ENCODE data around the gene CMTM4.
A peak's percentile ranks its signal among the peaks of the same experiment; 100 is the strongest.
"Not testable (repeated sequence)": the region's sequence is repeated elsewhere in the genome, so short reads cannot be mapped to it uniquely, and the experiment has no call there.

Gene CMTM4

DNA sequence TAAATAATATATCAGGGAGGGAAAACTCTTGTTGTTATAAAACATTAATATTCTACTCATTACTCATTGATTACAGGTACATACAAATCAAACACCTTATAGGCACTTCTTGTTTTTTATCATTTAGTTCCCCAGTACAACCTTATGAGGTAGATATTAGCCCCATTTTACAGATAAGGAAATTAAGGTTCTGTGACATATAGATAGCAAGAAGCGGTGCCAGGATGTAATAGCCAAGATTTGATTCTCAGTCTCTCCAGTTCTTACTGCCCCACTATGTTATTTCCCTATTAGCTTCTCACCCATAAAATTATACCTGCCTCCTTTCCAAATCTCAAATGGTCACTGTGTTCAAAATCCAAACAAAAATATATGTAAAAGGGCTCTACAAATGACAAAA lies 55.2 kb downstream of the CMTM4 start:
- DNase-seq (ENCODE audit: low read depth), result no peak

DNA sequence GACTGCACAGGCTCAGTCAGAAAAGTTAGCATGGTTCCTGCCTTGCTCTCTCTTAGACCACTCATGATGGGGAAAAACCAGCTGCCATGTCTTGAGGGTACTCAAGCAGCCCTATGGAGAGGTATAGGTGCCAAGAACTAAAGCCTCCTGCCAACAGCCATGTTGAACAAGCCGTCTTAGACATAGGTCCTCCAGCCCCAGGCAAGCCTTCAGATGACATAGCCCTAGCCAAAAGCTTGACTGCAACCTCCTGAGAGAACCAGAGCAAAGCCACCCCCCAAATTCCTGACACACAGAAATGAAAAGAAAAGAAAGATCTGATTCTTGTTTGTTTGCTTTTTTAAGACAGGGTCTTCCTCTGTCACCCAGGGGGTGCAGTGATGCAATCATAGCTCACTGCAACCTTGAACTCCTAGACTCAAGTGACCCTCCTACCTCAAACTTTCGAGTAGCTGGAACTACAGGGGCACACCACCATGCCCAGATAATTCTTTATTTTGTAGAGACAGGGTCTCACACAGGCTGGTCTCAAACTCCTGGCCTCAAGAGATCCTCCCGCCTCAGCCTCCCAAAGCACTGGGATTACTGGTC lies 55.7 kb downstream of the CMTM4 start:
- DNase-seq (ENCODE audit: low read depth), result no peak

DNA sequence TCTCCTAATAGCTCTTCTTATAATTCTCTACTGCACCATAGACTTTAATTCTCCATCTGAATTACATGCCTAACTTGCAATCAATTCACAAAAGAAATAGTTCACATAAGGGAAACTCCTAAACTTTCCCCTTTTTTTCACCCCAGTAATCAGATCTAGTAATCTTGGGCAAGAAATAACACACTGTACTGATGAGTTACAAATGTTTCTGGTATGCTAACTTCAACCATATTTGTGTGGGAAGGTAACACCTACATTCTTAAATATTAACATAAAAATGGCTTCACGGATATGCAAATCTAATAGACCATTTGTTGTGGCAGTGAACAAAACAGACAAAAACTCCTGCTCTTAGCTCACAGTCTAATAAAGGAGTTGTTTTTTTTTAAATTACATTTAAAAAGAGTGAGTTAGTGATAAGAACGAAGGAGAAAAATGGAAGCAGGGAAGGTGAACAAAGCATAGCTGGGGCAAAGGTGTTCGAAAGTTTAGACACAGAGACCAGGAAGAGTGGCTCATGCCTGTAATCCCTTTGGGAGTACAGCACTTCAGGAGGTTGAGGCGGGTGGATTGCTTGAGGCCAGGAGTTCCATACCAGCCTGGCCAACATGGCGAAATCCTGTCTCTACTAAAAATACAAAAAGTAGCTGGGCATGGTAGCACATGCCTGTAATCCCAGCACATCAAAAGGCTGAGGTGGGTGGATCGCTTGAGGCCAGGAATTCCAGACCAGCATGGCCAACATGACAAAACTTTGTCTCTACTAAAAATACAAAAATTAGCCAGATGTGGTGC lies 57.3 kb downstream of the CMTM4 start:
- no peak for DNase-seq (ENCODE audit: low read depth)

DNA sequence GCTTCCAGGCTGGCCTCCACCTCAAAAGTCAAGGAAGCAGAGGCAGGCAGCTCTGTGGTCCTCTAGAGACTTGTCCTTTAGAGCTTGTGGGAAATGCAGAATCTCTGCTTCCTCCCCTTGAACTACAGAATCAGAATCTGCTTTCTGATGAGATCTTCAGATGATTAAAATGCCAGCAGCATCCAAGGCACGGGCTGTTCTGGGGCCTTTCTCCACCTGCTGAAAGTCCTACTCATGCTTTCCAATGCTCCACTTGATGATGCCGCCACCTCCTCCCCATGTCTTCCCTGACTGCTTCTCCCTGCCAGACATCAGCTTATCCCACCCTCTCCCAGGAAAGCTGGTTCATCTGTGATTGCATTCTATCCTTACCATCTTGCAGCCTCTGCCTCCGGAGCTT lies 58.7 kb downstream of the CMTM4 start:
- DNase-seq (ENCODE audit: low read depth), result no peak

DNA sequence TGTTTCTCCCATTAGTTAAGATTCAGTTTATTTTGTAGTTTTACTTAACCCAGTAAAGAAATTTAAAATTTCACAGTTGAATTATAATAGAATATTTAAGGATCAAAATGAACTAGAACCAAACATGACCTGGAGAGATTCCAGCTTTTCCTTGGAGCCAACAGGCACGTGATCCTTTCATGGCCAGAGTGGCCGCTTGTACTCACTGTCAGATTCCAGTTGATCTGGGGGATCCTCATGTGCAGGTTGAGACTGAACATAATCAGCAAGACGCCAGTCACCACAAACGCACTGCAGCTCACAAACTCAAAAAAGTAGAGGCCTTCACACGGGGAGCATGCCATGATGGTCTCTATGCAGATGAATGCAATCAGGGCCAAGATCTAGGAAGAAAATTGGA lies 60.3 kb downstream of the CMTM4 start:
- DNase-seq (ENCODE audit: low read depth), result no peak

DNA sequence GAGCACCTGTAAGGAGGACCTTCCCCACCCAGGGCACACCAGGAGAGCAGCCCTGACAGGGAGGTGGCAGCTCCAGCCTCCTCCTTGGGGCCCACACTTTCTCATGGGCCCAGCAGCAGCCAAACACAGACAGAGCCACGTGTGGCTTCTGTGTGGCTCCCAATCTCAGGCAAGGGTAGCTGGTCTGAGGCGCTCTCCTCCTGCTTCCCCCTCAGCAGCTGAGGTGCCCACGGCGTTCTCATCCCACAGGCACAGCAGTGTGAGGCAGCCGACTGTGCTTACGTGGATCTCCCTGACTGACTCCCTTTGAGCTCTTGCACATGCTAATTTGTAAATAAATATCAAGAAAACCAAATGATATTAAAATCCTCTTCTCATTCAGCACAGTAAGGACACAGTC lies 61.1 kb downstream of the CMTM4 start:
- no peak for DNase-seq (ENCODE audit: low read depth)

DNA sequence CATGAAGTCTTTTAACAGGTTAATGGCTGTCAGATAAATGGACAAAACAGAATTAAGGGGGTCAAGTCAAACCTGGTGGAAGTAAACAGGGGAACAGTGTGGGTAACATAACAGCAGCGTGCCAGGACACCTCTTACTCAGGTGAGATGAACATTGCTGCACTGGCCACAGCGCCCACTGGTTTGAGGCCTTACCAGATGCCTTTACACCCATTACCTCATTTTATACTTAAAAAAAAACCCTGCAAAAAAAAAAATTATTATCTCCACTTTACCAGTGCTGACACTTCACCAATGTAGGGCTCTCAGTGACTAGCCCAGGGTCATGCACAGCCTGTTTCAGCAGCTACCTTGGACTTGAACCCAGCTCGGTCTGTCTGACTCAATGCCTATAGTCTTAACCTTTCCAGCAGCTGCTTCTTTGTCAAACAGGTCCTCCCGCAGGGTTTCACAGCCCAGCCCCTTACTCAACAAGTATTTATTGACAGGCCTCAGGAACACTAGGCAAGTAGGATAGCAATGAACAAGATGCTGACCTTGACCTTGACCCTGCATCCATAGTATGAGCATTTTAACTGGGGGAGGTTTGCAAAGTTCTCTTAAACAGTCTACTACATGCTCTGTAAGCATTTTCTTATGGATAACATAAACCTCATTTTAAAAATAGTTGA lies 61.9 kb downstream of the CMTM4 start:
- DNase-seq (ENCODE audit: low read depth), result no peak

DNA sequence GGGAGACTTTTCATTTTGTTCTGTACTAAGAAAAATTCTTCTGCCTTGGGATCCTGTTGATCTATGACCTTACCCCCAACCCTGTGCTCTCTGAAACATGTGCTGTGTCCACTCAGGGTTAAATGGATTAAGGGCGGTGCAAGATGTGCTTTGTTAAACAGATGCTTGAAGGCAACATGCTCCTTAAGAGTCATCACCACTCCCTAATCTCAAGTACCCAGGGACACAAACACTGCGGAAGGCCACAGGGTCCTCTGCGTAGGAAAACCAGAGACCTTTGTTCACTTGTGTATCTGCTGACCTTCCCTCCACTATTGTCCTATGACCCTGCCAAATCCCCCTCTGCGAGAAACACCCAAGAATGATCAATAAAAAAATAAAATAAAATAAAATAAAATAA lies 65.0 kb downstream of the CMTM4 start:
- not testable (repeated sequence) for DNase-seq (ENCODE audit: low read depth)

DNA sequence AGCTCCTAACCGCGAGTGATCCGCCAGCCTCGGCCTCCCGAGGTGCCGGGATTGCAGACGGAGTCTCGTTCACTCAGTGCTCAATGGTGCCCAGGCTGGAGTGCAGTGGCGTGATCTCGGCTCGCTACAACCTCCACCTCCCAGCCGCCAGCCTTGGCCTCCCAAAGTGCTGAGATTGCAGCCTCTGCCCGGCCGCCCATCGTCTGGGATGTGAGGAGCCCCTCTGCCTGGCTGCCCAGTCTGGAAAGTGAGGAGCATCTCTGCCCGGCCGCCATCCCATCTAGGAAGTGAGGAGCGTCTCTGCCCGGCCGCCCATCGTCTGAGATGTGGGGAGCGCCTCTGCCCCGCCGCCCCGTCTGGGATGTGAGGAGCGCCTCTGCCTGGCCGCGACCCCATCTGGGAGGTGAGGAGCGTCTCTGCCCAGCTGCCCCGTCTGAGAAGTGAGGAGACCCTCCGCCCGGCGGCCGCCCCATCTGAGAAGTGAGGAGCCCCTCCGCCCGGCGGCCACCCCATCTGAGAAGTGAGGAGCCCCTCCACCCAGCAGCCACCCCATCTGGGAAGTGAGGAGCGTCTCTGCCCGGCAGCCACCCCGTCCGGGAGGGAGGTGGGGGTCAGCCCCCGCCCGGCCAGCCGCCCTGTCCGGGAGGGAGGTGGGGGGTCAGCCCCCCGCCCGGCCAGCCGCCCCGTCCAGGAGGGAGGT lies 65.8 kb downstream of the CMTM4 start:
- not testable (repeated sequence) for DNase-seq (ENCODE audit: low read depth)

DNA sequence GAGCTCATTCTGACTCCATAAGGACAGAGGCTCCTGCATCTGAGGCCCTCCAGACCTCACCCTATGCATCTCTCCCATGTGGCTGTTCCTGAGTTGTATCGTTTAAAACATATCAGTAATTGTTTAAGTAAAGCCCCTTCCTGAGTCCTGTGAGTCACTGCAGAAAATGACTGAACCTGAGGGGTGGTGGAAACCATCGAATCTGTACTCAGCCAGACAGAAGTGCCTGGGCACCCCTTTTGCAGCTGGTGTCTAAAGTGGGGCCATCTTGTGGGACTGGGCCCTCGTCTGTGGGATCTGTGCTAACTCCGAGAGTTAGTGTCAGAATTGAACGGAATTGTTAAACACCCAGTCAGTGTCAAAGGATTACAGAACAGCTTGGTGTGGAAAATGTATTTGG lies 66.7 kb downstream of the CMTM4 start:
- no peak for DNase-seq (ENCODE audit: low read depth)

DNA sequence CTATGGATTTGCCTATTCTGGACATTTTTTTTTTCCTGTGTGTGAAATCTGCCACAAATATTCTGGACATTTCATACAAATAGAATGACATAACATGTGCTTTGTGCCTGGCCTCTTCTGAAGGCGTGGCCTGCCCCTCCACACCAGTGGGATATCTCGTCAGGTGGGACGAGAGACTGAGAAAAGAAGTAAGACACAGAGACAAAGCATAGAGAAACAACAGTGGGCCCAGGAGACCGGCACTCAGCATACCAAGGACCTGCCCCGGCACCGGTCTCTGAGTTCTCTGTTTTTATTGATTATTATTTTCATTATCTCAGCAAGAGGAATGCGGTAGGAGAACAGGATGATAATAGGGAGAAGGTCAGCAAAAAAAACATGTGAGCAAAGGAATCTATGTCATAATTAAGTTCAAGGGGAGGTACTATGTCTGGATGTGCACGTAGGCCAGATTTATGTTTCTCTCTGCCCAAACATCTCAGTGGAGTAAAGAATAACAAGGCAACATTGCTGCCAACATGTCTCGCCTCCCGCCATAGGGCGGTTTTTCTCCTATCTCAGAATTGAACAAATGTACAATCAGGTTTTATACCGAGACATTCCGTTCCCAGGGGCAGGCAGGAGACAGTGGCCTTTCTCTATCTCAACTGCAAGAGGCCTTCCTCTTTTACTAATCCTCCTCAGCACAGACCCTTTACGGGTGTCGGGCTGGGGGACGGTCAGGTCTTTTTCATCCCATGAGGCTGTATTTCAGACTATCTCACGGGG lies 68.7 kb downstream of the CMTM4 start:
- DNase-seq (ENCODE audit: low read depth), result not testable (repeated sequence)

DNA sequence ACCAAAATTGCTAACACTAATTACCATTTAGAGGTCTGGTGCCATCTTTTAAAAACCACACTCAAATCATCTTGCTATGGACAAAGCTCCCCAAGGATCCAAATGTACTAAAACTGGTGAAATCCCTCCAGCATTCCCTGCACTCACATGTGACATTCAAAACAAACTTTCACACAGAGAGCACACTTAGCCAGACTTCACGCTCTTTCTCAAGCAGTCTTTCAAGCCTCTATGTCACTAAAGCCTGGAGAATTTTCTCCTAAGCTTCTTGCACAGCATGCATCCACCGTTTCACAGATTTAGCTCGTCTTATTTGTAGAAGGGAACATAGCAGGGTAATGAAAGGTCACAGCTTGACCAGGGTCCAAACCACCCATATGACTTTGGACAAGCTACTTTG lies 72.8 kb downstream of the CMTM4 start:
- no peak for DNase-seq (ENCODE audit: low read depth)

DNA sequence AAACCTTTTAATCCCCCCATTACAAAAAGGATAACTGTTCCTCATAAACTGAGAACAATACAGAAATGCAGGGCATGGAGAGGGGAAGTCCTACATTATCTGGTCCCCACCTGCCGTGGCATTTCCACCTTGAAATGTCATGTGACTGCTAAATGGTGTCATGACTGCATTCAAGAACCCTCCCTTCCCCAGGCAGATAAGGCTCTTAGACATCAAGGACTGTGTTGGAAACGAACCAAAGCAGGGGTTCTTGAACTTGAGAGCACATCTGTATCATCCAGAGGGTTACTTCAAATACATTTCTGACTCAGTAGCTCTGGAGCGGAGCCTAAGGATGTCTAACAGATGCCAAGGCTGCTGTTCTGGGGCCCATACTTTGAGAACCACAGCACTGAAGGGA lies 73.7 kb downstream of the CMTM4 start:
- no peak for DNase-seq (ENCODE audit: low read depth)

DNA sequence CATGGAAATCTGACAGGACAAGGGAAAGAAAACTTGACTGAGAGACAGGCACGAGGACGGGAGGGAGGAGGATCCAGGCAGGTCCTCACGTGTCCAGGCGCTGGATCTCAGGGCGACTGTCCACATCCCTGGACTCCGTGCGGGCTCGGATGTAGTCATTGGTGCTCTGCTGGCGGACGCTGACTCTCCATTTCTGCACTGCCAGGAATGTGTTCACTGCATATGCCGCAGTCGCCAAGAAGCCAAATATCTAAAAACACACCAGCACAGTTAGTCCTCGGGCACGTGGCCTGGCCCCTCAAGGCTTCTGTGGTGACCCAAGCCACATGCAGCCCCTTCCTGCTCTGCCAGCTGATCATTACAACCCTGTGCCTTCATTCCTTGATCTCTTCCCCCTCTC lies 74.6 kb downstream of the CMTM4 start:
- DNase-seq (ENCODE audit: low read depth), result no peak

DNA sequence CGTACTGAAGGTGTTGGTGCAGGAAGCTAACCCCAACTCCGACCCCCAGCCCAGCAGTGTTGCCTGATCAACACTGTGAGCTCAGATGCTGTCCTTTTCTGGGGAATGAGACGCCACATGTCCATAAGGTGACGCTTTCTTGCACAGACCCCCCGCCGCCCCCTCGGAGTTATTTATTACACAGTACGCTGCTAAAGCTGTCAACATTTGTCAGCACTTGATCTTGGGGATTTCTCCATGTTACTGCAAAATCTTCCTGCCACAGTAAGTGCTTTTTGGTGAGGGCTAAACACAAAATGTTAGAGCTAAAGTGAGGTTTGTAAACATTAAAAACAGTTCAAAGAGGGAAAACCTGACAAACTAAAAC lies 76.1 kb downstream of the CMTM4 start:
- no peak for DNase-seq (ENCODE audit: low read depth)

DNA sequence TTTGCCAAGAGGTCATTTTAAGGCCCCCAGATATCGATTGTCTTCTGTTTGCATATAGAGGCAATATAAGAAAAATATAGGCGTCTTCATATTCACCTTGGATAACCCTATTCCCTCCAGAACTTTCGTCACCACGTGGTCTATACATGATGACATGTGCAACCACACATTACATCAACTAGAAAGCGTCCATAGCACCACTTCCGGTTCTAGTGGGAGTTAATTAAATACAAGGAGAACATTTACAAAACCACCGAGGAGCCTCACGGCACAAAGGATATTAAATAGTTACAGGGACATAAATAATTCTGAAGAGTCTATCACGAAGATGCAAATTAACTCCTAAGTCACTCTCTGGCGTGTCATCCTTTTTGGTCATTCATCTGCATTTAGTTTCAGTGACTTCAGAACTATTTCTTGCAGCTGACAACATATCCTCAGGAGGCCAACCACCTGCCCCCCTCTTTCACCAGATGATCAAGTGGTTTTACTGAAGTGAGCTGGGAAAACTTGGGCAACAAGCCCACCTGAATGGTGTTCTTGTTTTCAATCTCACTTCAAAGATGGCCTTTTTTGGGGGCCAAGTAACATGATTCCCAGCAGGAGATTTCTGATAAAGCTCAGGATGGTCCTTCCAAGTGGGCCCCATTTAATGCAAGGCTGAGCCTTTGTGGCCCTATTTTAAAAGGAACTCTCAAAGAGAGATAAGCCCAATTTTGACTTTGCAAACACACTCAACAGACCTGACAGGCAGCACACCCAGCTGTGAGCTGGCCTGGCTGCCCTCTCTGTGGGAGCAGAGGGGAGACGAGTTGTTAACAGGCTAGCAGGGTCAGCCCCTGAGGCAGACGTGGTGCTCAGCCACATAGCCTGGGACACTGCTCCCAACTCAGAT lies 76.8 kb downstream of the CMTM4 start:
- peak; percentile 64 for DNase-seq (ENCODE audit: low read depth)

DNA sequence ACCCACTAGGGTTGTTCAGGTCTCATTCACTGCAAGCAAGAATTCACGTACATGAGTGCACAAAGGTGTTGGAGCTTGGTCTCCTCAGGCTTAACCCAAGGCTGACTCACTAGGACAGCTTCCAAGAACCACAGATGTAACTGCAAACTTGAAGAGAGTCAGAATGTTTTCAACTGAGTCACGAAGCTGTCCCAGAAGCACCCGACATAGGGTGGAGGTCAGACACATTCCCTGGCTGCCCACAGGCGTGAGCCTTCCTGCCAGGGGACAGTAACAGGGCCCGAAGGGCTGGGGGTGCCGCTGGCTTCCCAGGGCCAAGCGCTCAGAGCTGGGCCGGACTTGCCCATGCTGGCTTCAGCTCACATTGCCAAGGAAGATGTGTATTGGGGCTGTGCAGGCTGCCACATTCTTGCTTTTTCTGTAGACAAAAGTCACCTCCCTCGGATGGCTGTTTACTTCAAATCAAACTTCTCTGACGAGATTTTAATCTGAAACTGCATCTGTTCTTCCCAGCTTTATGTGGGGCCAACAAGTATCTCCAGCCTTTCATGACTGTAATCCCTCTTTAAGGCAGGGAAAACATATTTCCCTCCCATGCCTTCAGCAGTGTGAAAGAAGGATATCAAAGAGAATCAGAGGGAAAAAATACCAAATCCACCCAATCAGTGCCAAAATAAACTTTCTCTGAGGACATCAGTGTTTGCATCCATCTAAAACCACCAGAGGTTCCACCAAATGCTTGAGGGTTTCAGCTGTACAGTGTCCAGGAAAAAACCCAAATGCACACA lies 77.8 kb downstream of the CMTM4 start:
- DNase-seq (ENCODE audit: low read depth), result peak; percentile 94

DNA sequence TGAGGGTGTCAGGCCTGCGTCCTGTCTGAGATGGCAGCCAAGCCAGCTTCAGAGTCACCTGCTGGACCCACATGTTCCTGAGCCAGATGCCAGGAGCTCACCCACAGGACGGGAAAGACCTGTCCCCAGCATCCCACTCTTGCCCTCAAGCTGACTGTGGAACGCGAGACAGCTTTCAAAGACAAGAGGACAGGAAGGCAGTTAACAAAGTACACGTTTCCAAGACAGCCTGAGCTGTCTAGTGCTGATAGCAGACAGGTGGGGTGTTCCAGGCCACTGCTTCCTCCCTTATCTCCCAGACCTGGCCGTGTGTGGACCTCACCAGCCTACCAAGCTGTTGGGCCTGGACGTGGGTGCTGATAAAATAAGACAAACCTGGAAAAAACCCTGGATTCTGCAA lies 78.8 kb downstream of the CMTM4 start:
- DNase-seq (ENCODE audit: low read depth), result no peak

DNA sequence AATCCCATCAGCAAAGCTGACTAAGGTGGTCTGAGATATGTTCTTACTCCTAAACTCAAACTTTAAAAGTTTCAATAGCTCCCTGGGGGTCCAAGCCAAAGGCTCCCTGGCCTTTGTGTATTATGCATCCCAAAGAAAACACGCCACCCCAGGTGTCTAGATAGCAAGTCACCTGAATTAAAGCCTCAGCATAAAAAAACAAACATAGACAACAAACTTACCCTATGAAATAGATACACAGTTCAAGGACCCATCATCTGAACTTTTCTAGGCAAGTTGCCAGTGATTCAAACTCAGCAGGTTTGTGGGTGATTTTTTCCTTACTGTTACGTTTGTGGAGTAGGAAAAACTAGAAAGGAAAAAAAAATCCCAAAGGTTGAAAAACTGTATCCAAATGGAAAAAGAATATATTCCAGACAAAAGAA lies 79.5 kb downstream of the CMTM4 start:
- no peak for DNase-seq (ENCODE audit: low read depth)

DNA sequence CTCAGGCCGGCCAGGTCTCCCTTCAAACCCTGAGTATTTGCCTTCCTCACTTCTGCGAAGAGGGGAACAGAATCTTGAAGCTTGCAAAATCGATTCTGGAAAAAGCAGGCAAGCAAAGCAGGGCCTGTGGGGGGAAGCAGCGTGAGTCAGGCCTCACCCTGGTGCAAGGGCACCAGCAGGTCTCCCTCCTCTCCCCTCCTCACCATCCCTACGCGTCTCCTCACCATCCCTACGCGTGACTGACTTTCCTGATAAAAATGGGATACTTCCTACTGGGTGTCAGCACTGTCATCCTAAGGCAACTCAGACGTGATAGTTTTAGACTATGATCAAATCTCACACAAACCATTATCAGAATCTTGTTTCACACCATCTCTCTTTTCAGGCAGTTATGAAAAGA lies 80.0 kb downstream of the CMTM4 start:
- no peak for DNase-seq (ENCODE audit: low read depth)

All from GM04503 (cell line).